CD4-positive, alpha-beta T cell treated with Interleukin-12 subunit alpha and Interleukin-12 subunit beta, for 1 hour (primary cell): ENCODE results near the gene MAPK8IP3.
"Not testable (repeated sequence)": the region's sequence is repeated elsewhere in the genome, so short reads cannot be mapped to it uniquely, and the experiment has no call there.

ENCODE experiments used
- DNase-seq: peaks from one replicate; pipeline ENCODE4 v3.0.0-alpha.2; 2020

Gene MAPK8IP3

GRCh38 chr16:1790611-1791255 is 84.7 kb downstream of the MAPK8IP3 start:
- DNase-seq = no peak

GRCh38 chr16:1791256-1791942 is 85.4 kb downstream of the MAPK8IP3 start:
- DNase-seq = no peak

- no peak for DNase-seq
Observed at GRCh38 chr16:1791943-1792812, 86.2 kb downstream of the MAPK8IP3 start.

GRCh38 chr16:1792836-1793577 is 87.0 kb downstream of the MAPK8IP3 start:
- no peak for DNase-seq

GRCh38 chr16:1793578-1794220 is 87.7 kb downstream of the MAPK8IP3 start, which contains the start of gene IGFALS:
IGFALS (minus strand) TSS chr16:1793705; CDS start chr16:1793652, 53 bp downstream.
- no peak for DNase-seq

GRCh38 chr16:1794221-1794871 is 88.4 kb downstream of the MAPK8IP3 start:
- DNase-seq = no peak

- DNase-seq = no peak
Observed at GRCh38 chr16:1794908-1795666, 89.1 kb downstream of the MAPK8IP3 start.

GRCh38 chr16:1799263-1799662 is 93.3 kb downstream of the MAPK8IP3 start:
- DNase-seq = not testable (repeated sequence)

- no peak for DNase-seq
Observed at GRCh38 chr16:1800701-1801100, 94.7 kb downstream of the MAPK8IP3 start.

GRCh38 chr16:1807626-1808025 is 101.6 kb downstream of the MAPK8IP3 start:
- DNase-seq = no peak

GRCh38 chr16:1808691-1809090 is 102.7 kb downstream of the MAPK8IP3 start:
- no peak for DNase-seq

GRCh38 chr16:1809281-1809801 is 103.3 kb downstream of the MAPK8IP3 start:
- DNase-seq = no peak

- no peak for DNase-seq
Observed at GRCh38 chr16:1810106-1810505, 104.1 kb downstream of the MAPK8IP3 start.

GRCh38 chr16:1810536-1810935 is 104.5 kb downstream of the MAPK8IP3 start:
- no peak for DNase-seq

GRCh38 chr16:1812732-1813163 is 106.8 kb downstream of the MAPK8IP3 start:
- peak; percentile 44 for DNase-seq

GRCh38 chr16:1815461-1815860 is 109.5 kb downstream of the MAPK8IP3 start:
- no peak for DNase-seq

- no peak for DNase-seq
Observed at GRCh38 chr16:1816396-1817275, 110.6 kb downstream of the MAPK8IP3 start.

- DNase-seq = no peak
Observed at GRCh38 chr16:1817276-1817589, 111.2 kb downstream of the MAPK8IP3 start.

- no peak for DNase-seq
Observed at GRCh38 chr16:1817716-1818115, 111.7 kb downstream of the MAPK8IP3 start.
